ENCODE results near the gene ERP29. TPM values are rescaled to one million over a fixed set of nuclear protein-coding genes. Genes with fewer than 3 reads are reported as not detected.
"Not testable (repeated sequence)": the region's sequence is repeated elsewhere in the genome, so short reads cannot be mapped to it uniquely, and the experiment has no call there.

The ERP29 gene
- total and polyA plus RNA-seq, 7 donors: 15.3 to 38.7 (median 24.3) TPM

DNA sequence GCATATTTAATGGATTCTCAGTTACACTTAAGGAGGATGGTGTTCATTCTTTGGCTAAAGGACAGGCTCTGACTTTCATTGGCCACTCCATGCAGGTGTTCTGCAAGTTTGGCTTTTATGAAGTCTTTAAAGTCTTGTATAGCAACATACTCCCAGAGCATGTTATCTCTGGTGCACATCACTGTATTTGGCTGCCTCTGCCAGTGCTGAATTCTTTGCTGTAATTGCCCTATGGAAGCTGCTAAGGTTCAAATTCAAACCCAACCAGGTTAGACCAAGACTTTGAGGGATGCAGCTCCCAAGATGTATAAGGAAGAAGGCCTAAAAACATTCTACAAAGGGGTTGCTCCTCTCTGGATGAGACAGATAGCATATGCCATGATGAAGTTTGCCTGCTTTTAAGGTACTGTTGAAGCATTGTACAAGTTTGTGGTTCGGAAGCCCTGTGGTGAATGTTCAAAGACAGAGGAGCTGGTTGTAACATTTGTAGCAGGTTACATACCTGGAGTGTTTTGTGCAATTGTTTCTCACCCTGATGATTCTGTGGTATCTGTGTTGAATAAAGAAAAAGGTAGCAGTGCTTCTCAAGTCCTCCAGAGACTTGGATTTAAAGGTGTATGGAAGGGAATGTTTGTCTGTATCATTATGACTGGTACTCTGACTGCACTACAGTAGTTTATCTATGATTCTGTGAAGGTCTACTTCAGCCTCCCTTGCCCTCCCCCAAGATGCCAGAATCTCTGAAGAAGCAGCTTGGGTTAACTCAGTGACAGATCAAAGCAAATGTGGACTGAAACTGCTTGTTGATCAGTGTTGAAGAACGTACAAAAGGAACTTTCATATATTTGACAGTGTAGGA, 19.7 kb upstream of the ERP29 start:
- Histone ChIP-seq H3K27me3 (ENCODE audit: insufficient read depth in 3 of 3, low read length in 2 of 3) (no peaks in the 10 kb centered on the region), H3K27ac (no peak overlapping the region), H3K4me3 (no peak overlapping the region), H3K36me3 (ENCODE audit: insufficient read depth in 1 of 2, low read depth in 1 of 2) (peaks cover 0 to 23% of the 10 kb centered on the region in 2 donors), H3K9me3 (no peaks in the 10 kb centered on the region), H3K4me1 (no peaks in the 10 kb centered on the region)
- DNase-seq (no peak), ATAC-seq (no peak)
- intact Hi-C loops (cut with DNase I): no loop called here
- TF ChIP-seq, protein P1, sequence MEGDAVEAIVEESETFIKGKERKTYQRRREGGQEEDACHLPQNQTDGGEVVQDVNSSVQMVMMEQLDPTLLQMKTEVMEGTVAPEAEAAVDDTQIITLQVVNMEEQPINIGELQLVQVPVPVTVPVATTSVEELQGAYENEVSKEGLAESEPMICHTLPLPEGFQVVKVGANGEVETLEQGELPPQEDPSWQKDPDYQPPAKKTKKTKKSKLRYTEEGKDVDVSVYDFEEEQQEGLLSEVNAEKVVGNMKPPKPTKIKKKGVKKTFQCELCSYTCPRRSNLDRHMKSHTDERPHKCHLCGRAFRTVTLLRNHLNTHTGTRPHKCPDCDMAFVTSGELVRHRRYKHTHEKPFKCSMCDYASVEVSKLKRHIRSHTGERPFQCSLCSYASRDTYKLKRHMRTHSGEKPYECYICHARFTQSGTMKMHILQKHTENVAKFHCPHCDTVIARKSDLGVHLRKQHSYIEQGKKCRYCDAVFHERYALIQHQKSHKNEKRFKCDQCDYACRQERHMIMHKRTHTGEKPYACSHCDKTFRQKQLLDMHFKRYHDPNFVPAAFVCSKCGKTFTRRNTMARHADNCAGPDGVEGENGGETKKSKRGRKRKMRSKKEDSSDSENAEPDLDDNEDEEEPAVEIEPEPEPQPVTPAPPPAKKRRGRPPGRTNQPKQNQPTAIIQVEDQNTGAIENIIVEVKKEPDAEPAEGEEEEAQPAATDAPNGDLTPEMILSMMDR (IDR thresholded peaks at IDR 0.05): no peak
- WGBS, 3 donors: 83 to 86% (median 84%) methylated on average over 2 of the region's 2 CpGs

DNA sequence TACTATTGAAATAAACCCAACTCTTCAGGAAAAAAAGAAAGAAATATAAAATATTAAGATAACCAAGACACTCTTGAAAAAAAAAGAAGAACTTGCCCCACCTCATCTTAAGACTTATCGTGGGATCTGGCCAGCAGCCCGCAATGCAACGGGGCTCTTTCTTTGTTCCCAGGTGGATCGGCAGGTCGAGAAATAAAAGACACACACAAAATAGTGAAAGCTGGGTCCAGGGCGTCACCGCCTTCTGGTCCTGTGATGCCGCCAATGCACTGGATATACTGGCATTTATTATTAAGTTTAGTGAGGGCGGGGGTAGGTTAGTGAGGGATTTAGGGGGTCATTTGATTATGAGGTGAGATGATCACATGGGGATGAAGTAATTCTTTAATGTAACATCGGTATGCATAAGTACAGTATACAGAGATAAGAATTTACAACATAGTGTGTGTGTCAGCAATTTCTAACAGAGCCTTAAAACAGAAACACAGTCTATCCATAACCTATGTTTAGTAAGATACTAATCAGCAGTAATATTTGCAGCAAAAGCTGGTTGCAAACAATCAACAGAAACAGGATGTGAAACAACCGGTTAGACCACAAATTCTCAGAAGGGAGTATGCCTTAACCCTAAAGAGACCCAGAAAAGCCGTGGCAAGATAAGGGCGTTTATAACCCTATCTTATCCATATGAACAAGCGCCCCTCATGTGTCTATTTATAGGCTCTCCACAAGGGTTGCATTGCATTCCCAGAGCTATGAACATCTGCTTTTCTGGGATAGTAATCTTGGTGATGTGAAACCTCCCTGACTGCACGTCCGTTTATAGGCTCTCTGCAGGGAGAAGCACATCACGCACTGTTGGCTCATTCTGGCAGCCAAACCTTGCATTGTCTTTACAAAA, 18.8 kb upstream of the ERP29 start:
- H3K36me3 ChIP-seq (ENCODE audit: insufficient read depth in 1 of 2, low read depth in 1 of 2): peaks cover 0 to 20% of the 10 kb centered on the region in 2 donors
- H3K4me1 ChIP-seq; intact Hi-C loops (cut with DNase I); DNase-seq; ATAC-seq; H3K9me3 ChIP-seq; H3K27me3 ChIP-seq (ENCODE audit: insufficient read depth in 3 of 3, low read length in 2 of 3); H3K27ac ChIP-seq; H3K4me3 ChIP-seq: not testable (repeated sequence)
- 73 to 79% (median 76%) methylated on average over 17 of the region's 17 CpGs for WGBS, 3 donors

DNA sequence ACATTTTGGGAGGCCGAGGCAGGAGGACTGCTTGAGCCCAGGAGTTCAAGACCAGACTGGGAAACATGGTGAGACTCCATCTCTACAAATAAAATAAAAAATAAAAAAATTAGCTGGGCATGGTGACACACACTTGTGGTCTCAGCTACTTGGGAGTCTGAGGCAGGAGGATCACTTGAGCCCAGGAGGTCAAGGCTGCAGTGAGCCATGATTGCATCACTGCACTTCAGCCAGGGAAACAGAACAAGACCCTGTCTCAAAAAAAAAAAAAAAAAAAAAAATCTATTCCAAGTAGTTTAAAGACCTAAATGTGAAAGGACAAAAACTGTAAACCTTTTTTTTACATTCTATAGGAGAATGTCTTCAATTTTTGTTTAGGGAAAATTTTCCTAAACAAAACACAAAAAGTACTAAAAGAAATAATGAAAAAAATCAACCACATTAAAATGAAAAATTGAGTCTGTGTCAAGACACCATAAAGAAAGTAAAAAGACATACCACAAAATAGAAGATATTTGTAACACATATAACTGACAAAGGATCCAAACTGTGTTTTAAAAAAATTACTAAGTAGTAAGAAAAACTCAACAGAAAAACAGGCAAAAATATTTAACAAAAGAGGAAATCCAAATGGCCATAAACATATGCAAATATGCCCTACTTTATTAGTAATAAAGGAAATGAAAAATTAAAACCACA, 17.3 kb upstream of the ERP29 start:
- no peak for DNase-seq
- Histone ChIP-seq H3K9me3 (no peaks in the 10 kb centered on the region), H3K27me3 (ENCODE audit: insufficient read depth in 3 of 3, low read length in 2 of 3) (no peaks in the 10 kb centered on the region), H3K4me1 (no peaks in the 10 kb centered on the region), H3K4me3 (no peak overlapping the region), H3K36me3 (ENCODE audit: insufficient read depth in 1 of 2, low read depth in 1 of 2) (peaks cover 2 to 5% of the 10 kb centered on the region in 2 donors), H3K27ac (no peak overlapping the region)
- 95 to 100% (median 95%) methylated on average over 1 of the region's 1 CpG for WGBS, 3 donors
- intact Hi-C loops (cut with DNase I): no loop called here
- TF ChIP-seq, protein P1 (IDR thresholded peaks at IDR 0.05): no peak
- no peak for ATAC-seq

DNA sequence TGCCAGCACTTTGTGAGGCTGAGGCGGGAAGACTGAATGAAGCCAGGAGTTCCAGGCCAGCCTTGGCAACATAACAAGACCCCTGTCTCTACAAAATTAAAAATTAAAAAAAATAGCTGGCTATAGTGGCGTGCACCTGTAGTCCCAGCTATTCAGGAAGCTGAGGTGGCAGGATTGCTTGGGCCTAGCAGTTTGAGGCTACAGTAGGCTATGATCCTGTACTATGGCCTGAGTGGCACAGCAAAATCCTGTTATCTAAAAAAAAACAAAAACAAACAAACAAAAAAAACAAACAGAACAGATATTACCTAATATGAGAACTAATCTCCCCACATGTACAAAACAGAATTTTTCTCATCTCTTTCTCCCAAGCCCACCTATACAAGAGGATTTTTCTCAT, 15.9 kb upstream of the ERP29 start:
- no peaks in the 10 kb centered on the region for H3K27me3 ChIP-seq (ENCODE audit: insufficient read depth in 3 of 3, low read length in 2 of 3)
- H3K27ac ChIP-seq: no peak overlapping the region
- H3K4me1 ChIP-seq: no peaks in the 10 kb centered on the region
- intact Hi-C loops (cut with DNase I): no loop called here
- ATAC-seq (no peak), DNase-seq (no peak)
- peaks cover 0 to 2% of the 10 kb centered on the region in 2 donors for H3K36me3 ChIP-seq (ENCODE audit: insufficient read depth in 1 of 2, low read depth in 1 of 2)
- WGBS, 3 donors: 87 to 94% (median 91%) methylated on average over 2 of the region's 2 CpGs
- H3K4me3 ChIP-seq: no peak overlapping the region
- no peaks in the 10 kb centered on the region for H3K9me3 ChIP-seq
- TF ChIP-seq, protein P1 (IDR thresholded peaks at IDR 0.05): no peak
